Stimulated activated CD4-positive, alpha-beta T cell treated with anti-CD3 and anti-CD28 coated beads, Interleukin-2, amount 100 ng/mL, for 4 hours (primary cell): ENCODE data around the gene SGK1.

Experiments
- DNase-seq: peaks from one replicate; pipeline ENCODE4 v3.0.0-alpha.2; 2020; ENCODE audit warnings: low read depth

The SGK1 gene

GRCh38 chr6:134123666-134124208 lies 194.2 kb downstream of the SGK1 start:
- no peak for DNase-seq

DNA sequence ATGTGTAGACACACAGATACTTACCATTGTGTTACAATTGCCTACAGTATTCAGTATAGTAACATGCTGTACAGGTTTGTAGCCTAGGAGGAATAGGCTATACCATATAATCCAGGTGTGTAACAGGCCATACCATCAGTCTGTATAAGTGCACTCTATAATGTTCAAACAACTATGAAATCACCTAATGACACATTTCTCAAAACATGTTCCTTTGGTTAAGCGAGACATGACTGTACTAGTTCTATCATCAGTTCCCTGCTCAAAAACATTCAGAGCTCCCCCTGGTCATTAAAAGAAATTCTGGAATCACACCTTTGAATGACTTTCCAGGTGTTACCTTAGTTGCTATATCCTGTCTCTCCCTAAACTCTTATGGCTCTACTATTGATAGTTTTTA lies 195.1 kb downstream of the SGK1 start:
- no peak for DNase-seq

DNA sequence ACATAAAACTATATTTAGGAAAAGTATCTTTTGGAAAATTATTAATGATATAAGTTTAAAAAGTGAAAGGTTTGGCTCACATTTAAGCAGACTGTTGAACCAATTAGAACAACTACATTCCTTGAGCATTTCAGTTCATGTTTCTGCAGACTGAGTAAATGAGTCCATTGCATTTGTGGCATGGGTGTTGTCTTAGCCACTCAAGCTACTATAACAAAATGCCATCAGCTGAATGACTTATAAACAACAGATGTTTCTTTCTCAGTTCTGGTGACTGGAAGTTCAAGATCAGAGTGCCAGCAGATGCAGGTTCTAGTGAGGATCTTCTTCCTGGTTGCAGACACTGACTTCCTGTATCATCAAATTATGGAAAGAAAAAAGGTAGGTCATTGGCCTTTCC lies 198.4 kb downstream of the SGK1 start:
- no peak for DNase-seq
